ENCODE data around the gene MYNN.
"Not testable (repeated sequence)": the region's sequence is repeated elsewhere in the genome, so short reads cannot be mapped to it uniquely, and the experiment has no call there.

MYNN gene

DNA sequence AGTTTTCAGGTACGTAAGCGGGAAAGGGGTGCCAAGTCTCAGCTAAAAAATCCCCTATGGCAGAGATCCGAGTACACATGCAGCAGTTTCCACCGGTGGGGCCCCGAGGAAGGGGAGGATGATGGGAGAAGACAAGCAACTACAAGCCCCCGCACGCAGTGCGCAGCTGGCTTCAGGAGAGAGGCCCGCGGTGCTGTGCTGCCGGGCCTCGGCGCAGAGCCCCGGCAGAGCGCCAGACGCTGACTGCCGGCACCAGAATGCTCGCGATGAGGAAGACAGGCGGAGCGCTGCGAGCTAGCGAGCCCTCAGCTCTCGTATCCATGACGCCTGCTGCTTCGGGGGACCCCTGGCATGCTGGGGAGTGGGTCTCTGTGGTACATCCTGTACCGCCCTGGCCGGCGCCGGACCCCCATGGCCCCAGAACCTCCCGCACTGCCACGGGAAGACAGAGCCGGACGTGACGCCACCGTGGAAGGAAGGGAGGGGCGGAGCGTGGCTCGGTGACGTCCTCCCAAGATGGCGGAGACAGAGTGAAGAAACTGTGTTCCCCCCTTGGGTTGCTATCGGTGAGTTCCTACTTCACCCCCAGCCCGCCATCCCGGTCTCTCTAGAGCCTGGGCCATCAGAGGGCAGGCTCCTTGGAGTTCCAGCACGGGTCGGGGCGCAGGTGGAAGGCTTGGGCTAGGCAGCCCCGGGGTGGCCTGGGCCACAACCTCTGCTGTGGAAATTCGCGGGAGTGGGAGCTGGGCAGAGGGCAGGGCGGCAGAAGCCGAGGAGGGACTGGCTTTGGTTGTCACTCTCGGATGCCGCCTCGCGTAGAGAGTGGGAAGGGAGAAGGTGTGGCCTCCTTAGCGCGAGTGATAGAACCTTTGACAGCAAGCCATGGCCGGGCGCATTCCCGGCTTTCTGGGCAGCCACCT, at the start of gene MYNN:
MYNN (plus strand) TSS at position 500 of the 920 bp plus-strand sequence. CDS start 900 bp downstream, outside the sequence.
- TF ChIP-seq, protein P1, sequence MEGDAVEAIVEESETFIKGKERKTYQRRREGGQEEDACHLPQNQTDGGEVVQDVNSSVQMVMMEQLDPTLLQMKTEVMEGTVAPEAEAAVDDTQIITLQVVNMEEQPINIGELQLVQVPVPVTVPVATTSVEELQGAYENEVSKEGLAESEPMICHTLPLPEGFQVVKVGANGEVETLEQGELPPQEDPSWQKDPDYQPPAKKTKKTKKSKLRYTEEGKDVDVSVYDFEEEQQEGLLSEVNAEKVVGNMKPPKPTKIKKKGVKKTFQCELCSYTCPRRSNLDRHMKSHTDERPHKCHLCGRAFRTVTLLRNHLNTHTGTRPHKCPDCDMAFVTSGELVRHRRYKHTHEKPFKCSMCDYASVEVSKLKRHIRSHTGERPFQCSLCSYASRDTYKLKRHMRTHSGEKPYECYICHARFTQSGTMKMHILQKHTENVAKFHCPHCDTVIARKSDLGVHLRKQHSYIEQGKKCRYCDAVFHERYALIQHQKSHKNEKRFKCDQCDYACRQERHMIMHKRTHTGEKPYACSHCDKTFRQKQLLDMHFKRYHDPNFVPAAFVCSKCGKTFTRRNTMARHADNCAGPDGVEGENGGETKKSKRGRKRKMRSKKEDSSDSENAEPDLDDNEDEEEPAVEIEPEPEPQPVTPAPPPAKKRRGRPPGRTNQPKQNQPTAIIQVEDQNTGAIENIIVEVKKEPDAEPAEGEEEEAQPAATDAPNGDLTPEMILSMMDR (IDR thresholded peaks at IDR 0.05; ENCODE audit: low read depth, low read length, missing control alignments): no peak
- H3K4me3 ChIP-seq (replicated peaks; ENCODE audit: low read depth, low read length): peak within 1 kb of the TSS; percentile 69
- peak; percentile 65 for DNase-seq (ENCODE audit: extremely low read depth, low read depth)

GRCh38 chr3:169731857-169732256, 41.3 kb upstream of the MYNN start:
- not testable (repeated sequence) for H3K4me3 ChIP-seq (replicated peaks; ENCODE audit: low read depth, low read length); DNase-seq (ENCODE audit: extremely low read depth, low read depth)

DNA sequence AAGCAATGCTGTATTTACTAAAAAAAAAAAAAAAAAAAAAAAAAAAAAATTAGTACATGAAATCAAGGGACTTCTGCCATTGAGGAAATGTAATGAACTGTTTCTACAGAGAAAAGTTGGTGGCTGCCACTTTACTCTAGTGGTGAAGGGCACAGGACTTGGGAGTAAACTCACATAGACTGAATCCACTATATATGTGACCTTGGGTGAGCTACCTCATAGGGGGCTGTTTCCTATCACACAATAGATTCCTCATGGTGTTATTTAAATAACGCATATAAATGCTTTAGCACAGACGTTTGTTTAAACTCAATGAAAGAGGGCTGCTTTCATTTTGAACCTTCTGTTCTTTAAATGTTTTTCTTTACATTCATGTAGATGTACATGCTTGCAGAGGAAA, 34.1 kb upstream of the MYNN start:
- H3K4me3 ChIP-seq (replicated peaks; ENCODE audit: low read depth, low read length): no peak overlapping the region
- TF ChIP-seq, protein P1 (IDR thresholded peaks at IDR 0.05; ENCODE audit: low read depth, low read length, missing control alignments): no peak
- no peak for DNase-seq (ENCODE audit: extremely low read depth, low read depth)

GRCh38 chr3:169744366-169745054, 28.7 kb upstream of the MYNN start:
- no peak overlapping the region for H3K4me3 ChIP-seq (replicated peaks; ENCODE audit: low read depth, low read length)
- no peak for DNase-seq (ENCODE audit: extremely low read depth, low read depth)
- TF ChIP-seq, protein P1 (IDR thresholded peaks at IDR 0.05; ENCODE audit: low read depth, low read length, missing control alignments): no peak

DNA sequence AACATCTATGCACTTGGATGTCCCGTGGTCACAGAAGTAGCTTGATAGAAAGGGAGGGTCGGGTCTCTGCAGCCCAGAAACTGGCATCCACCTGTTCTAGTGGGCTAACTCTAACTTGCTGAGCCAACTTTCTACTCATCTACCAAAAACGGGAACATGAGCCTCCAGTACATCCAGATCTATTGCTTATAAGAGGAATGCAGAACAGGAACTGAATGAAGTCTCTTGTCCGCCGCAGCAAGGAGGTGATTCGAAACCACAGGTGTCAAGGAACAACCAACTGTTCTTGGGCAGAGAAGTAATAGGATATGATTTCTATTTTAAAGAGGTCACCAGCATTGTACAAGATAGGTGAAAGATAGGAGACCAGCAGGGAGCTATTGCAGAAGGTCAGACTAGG, 26.3 kb upstream of the MYNN start:
- H3K4me3 ChIP-seq (replicated peaks; ENCODE audit: low read depth, low read length): no peak overlapping the region
- TF ChIP-seq, protein P1 (IDR thresholded peaks at IDR 0.05; ENCODE audit: low read depth, low read length, missing control alignments): no peak
- no peak for DNase-seq (ENCODE audit: extremely low read depth, low read depth)

GRCh38 chr3:169748670-169749069, 24.5 kb upstream of the MYNN start:
- no peak overlapping the region for H3K4me3 ChIP-seq (replicated peaks; ENCODE audit: low read depth, low read length)
- DNase-seq (ENCODE audit: extremely low read depth, low read depth): no peak
- TF ChIP-seq, protein P1 (IDR thresholded peaks at IDR 0.05; ENCODE audit: low read depth, low read length, missing control alignments): no peak

DNA sequence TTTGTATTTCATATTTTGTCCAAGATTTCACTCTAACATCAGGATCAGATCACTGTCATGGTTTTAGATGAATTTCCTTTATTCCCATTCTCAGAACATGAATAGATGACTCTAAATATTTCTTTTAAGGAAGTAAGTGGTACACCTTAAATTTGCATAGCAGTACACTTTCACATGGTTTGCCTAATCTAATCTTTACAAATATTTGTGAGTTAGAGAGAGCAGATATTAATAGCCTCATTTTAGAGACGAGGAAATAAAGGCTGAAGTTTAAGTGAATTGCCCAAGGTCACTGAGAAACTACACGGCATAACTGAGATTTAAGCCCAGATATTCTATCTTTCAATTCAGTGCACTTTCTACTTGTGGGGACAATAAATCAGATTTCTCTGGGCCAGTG, 22.5 kb upstream of the MYNN start:
- H3K4me3 ChIP-seq (replicated peaks; ENCODE audit: low read depth, low read length): no peak overlapping the region
- no peak for DNase-seq (ENCODE audit: extremely low read depth, low read depth)
- TF ChIP-seq, protein P1 (IDR thresholded peaks at IDR 0.05; ENCODE audit: low read depth, low read length, missing control alignments): no peak

All from HFF-Myc (cell line).